Measurements from ENCODE around the gene CDK14. TPM values are rescaled to one million over a fixed set of nuclear protein-coding genes. Genes with fewer than 3 reads are reported as not detected.
"Not testable (repeated sequence)": the region's sequence is repeated elsewhere in the genome, so short reads cannot be mapped to it uniquely, and the experiment has no call there.

CDK14 gene
- total RNA-seq, 1 donor from 2014 or later, result 23.5 TPM

DNA sequence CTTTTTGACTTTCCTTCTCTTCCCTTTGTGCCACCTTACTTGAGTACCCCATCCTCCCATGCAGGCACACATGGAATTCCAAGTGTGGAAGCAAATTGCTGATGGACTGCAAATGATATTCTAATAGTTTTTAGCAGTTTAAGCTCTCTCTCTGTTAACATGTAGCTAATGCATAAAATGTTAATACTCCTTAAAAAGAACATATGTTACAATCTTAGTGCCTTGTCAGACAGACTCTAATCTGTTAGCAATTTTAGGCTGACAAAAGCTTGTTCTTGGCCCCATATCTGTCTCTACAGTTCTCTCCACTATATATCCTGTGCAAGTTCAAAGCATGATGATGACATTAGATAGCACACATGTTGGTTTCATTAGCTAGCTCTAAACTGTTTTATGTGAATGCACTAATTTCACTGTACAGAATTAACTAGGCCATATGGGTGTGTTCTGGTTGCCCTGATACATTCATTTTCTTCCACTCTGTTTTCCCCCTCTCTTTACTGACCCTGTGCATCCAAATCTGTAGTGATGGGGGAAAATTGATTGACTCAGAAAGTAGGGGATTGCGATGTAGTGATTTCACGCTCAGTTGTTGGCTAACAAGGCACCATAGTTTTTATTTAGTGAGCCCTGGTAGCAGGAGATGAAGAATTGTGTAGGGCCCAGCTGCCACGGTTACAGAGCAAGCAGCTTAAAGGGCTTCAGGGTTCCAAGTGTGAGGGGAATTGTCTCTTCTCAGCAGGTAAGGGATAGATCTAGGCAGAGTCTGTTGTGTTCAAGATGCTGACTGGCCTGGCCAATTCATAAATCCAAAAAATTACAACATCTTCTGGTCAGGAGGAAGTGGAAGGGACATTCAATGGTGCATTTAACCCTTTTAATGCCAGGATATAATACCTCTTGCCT lies 553.5 kb downstream of the CDK14 start:
- no peak for DNase-seq (ENCODE audit: low spot score)

DNA sequence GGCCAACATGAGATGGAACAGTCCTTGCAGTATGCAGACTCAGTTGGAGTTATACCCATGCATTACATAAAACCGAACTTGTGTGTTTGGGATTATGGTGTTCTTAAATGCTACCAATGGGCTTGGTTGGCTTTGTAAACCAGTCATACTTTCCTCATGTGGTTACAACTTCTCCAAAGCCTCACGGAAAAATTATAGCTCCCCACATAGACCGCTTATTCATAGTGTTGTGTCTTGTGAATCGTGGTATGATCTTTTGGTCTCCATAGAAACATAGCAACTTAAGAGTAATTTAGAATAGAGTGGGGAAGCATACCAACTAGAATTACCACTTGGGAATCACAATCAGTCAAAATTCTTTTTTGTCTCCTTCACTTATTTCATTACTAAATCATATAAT lies 555.8 kb downstream of the CDK14 start:
- DNase-seq (ENCODE audit: low spot score), result no peak

DNA sequence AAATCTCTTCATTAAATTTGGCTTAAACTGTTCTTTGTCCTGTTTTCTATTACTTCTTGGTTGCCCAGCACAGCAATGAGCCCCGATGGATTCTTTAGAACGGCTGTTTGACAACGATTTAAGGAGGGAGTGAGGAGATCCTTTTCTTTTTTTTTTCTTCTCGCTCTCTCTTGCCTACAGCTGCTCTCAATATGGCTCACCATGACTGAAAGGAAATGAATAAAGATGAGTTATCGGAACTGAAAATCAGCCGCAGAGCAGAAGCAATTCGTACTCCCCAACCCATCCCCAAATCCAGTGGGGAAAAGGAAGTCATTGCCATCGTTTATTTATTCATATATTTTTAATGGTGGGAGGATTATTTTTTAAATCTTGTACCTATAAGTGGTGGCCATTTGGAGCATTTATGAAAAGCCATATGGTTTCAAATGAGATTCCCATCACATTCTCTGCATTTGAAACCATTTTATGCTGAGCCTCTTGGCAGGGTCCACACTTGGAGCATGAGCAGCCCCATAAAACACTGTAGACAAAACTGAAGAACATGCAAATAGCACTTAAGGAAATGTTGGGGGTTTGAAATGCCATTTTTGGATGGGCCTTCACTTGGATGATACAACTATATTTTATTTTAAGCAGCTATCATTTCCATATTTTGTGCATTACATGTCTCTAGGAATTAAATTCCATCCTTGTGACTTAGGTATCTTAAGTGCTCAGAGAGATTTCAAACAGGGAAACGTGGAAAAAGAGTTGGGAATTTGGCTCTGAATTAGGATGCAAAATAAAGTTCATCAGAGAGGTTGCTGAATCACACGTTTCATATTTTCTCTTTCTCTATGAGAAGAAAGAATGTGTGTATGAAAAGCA lies 560.4 kb downstream of the CDK14 start:
- no peak for DNase-seq (ENCODE audit: low spot score)

DNA sequence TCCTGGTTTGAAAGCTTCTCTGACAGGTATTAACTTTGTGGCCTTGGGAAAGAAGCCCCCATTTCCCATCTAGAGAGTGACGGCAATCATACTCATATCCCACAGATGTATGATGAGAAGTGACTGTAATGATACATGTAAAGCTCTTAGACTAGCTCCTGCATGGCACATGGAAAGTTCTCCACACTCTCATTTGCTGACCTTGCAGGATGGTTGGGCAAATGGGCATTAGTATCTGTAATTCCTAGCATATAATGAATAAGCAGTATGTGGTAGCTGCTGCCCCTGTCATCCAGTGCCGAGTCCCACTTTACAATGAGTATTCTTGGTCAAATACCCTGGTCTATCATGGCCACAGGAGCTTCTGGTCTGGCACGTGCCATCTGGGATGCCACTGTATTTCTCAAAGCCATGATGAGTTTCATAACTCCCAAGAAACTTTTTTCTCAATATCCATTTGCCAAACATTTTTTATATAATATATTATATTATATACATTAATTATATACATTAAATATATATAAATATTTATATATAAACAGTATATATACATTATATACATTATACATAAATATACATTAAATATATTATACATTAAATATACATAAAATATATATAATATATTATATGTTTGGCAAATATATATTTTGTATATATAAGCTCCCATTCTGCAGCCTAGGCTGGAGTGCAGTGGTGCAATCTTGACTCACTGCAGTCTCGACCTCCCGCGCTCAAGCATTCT lies 561.6 kb downstream of the CDK14 start:
- DNase-seq (ENCODE audit: low spot score), result no peak

DNA sequence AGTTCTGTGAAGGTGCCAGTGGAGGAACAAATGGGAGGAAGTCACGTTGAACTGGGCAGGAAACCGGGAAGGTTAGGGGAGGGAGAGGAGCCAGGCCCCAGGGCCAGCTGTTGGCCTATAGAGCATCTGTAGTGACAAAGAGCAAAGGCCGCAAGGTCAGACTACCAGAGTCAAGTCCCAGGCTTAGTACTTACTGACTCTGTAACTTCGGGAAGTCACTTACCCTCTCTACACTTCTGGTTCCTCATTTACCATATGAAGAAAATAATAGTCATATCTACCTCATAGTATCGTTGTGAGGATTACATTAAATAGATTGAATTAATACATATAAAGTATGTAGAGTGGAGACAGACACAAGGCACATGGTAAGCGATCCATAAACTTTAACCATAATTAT lies 566.3 kb downstream of the CDK14 start:
- no peak for DNase-seq (ENCODE audit: low spot score)

DNA sequence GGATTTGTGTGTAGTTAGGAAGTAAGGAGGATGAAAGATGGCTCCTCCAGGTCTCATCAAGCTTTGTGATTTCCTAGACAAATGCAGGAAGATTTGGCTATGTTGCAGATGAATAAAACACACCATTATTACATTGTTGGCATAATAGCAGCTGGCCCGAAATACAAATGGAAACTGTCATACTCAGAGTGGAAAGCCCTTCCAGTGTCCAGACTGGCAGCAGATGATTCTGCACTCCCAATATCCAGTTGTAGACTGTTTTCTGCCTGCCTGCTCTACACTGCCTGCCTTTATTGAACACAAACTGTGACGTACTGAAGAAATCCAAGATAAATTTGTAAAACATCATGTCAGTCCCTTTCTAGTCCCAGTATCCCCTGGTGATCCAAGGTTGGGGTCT lies 568.4 kb downstream of the CDK14 start:
- DNase-seq (ENCODE audit: low spot score), result no peak

DNA sequence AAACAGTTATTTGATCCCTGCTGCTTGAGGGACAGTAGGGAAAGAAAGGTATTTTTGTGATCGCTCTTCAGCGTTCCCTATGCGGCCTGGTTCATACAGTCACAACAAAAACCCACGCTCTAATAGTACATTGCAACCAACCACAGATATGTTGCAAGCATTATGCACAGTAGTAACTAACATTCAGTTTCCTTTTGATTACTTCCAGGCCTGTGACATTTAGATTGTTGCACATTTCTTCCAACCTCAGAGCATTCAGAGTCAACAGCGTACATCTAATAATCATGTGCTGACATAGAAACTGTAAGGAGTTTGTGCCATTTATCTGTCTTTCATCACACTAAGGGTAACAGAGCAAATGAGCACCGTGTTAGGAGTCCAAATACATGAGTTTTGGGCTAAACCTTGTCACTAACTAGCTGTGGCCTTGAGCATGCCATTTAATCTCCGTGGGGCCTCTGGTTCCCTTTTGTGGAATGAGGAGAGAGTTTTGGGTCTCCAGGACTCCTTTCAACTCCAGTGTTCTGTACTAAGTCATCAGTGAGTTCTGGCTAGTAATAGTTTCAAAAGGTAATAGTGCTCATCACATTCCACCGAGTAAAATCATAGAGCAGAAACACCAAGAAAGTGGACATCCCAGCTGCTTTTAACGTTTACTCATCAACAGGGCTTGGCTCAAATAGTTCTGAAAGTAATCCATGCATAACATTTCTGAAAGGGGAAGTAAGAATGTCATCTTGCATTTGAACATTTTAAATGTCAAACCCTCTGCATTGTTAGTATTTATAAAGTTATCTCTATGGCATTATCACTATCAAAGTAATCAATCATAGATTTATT lies 569.1 kb downstream of the CDK14 start:
- no peak for DNase-seq (ENCODE audit: low spot score)

DNA sequence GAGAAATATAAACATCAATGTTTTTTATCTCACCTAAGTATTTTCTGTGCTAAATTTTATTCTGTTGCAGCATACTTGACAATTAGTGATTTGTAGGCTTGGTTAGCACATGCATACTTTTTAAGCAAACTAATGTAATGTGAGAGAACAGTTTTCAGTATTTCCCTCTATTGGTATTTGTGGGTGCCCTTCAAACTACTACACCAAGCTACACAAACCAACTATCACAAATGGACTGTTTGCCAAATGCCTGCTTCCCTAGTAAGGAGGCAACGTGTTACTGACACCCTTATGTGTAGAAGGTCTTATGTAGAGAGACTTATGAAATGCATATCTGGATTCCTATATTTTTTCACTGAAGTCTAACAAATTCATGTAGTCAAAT lies 569.7 kb downstream of the CDK14 start:
- DNase-seq (ENCODE audit: low spot score), result no peak

DNA sequence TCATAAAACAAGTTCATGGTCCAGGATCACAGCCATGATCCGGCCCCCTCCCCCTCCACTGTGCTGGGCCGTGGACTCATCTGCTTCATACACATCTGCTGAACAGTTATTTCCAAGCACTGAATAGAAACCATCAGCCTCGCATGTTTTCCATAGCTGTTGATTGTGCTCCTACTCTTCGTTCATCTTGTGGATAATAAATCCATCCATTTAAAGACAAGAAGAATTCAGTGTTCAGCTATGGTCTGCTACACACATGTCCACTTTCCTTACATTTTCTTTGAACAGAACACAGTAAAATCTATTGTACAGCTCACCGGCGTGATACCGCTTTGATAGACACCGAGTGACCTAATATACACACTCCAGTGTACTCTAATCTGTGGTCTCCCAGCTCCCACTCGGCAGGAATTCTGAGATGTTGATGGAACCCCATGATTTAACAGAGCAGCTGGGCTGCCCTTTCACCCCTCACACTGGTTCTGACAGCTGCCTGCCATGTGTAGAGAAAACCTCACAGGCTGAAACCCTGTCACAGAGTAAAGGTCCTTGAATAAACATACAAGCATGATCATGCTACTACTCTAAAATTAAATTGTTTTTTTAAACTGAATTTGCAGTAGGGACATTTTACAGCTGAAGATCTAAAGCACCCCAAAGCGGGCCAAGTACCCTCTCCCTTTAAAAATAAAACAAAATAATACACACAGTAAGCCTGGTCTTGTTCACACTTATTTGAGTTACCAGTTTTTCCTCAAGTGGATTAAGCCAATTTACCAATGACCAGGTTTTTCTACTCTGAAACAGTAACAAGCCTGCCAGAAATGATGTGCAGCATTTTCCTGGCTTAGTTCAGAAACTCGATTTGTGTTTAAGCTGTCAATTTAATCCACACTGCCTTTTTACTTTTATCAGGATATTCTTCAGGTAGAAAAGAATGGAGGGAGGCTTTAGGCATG lies 573.0 kb downstream of the CDK14 start:
- no peak for DNase-seq (ENCODE audit: low spot score)

DNA sequence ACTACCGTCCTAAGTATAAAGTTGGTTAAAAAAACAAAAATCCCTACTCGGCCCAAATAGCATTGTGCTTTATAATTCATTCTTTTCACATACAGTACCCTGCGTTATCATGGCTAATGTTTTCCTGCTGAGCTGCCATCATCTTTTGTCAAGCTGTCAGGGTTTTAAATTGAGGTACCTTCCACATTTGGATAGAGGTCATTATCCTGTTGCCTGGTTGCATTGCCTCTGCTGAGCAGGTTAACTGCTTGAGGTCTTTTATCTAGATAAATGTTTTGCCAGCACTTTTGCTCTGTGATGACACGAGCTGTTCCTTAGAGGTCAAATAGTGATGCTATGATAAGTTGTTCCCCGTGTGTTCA lies 573.7 kb downstream of the CDK14 start:
- DNase-seq (ENCODE audit: low spot score), result no peak

DNA sequence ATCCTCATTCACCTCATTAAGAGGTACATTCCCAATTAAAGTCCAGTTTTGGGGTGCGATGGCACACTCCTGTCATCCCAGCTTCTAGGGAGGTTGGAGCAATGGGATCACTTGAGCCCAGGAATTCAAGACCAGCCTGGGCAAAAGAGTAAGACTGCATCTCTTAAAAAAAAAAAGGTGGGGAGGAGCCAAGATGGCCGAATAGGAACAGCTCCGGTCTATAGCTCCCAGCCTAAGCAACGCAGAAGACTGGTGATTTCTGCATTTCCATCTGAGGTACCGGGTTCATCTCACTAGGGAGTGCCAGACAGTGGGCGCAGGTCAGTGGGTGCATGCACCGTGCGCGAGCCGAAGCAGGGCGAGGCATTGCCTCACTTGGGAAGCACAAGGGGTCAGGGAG lies 577.1 kb downstream of the CDK14 start:
- DNase-seq (ENCODE audit: low spot score), result not testable (repeated sequence)

DNA sequence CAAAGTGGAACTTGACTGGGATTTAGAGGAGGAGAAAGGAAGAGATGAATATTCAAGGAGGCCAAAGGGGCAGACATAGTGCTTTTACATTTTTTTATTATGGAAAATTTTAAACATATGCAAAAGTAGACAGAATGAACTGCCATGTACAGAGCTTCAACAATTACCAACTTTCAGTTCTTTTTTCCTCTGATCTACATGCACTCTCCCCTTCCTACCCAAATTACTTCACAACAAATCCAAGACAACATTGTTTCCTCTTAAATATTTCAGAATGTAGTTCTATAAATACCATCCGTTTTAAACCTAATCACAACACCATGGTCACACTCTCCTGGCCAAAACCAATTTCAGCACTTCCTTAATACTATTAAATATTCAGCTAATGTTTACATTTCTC lies 584.6 kb downstream of the CDK14 start:
- DNase-seq (ENCODE audit: low spot score), result no peak

DNA sequence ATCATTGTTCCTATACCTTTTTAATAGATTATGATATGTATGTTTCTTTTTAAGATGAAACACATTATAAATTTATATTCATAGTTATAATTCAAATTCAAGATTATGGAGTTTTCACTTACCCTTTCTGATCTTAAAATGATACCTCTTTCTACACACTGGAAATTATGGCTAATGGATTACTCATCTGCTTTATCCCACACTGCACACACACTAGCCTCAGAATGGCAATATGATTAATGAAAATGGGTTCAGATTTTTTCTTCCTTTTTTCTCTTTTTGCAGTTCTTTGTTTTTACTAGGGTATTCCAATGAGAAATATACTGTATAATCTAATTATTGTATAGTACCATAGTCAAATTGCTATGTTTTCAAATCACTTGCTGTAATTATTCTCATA lies 585.8 kb downstream of the CDK14 start:
- DNase-seq (ENCODE audit: low spot score), result no peak

DNA sequence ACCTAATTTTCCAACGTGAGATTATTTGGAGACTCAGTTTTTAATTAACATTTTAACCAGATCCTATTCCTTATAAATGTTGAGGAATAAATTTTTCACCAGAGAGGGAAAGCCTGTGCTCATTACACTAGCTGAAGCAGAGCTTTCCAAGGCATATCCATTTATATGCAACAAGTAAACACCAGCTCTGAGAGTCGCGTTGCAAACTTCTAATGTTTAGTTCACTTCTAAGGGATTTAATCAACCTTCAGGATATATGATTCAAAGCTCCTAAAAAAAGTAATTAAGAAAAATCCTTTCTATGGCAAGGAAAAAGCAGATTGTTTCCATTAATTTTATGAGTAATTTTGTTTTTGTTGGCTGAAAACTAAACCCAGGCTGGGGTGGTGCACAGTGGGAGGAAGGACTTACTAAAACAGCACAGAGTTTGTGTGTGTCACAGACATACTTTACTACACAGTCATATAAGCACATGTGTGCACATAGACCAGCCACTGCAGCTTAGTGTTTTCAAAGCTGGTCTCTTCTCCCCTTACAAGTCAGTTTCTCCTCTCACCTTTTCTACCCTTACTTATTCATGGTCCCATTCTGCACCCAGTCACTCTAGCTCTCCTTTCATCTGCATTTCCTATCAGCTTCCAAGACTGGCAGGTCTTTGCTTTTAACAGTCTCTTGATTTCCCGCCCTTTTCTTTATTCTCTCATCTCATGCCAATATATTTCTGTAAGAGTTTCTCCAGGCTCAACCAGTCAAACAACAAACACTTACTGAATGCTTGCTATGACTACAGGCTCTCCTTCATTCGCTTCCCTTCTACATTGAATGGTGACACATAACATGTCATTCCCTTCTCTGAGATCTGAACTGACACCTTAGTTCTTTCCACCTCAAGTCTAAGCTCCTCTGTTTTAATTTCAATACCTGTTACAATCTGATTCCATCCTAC lies 587.0 kb downstream of the CDK14 start:
- no peak for DNase-seq (ENCODE audit: low spot score)

DNA sequence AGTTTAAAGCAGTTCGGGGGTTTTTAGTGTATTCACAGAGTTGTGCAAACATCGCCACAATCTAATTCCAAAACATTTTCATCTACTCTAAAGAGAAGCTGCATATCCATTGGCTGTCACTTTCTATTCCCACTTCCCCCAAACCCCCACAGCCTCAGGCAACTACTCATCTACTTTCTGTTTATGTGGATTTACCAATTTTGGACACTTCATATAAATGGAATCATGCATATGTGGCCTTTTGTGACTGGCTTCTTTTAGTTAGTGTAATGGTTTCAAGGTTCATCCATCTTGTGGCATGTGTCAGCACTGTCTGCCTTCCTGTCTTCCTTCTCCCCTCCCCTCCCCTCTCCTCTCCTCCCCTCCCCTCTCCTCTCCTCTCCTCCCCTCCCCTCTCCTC lies 589.6 kb downstream of the CDK14 start:
- no peak for DNase-seq (ENCODE audit: low spot score)

DNA sequence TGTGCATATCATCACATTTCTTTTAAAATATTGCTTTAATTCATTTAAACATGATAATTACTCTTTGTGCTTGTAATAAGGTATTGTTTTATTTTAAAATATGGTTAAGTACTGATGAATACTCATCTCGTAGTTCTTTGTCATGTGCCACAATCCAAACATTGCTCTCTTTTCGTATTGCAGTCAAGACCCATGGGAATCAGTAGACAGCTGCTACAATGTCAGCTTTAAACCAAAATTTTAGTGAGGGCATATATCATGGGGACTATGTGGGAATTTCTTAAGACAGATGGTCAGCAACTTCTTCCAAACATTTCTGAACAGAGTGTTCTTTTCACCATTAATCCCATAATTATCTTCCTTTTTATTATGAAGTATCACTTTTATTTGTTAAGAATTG lies 590.9 kb downstream of the CDK14 start:
- no peak for DNase-seq (ENCODE audit: low spot score)

DNA sequence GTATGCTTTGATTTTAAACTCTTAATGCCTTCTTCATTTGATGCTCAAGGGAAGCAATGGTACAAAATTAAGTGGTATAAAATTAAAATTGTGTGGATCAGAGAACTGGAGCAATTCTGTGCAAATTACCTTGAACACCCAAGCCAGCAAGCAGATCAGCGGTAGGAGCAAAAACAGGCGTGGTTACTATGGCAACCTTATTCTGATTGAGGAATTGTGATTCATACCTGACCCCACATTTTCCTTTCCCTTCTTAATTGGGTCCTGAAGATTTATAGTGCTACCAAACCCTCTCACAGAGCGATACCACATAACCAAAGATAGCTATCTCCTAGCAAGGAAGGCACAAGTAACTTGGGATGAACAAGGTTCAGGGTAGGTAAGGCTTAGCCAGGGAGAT lies 595.6 kb downstream of the CDK14 start:
- no peak for DNase-seq (ENCODE audit: low spot score)

DNA sequence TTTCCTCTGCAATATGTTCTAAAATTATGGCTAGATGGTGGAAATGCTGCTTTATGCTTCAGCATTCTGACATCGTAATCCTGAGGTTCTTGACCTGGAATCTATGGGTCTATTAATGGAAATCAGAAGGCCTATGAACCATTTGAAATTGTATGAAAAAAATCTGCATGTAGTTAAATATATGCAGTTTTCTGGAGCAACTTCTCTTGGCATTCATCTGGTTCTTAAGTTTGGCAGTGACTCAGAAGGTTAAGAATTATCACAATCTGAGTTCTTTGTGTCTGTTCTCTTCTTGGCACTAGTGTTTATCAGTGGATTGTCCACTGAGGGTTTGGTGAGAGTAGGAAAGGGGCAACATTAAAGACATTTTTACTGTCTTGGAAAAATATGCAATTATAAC lies 597.0 kb downstream of the CDK14 start:
- no peak for DNase-seq (ENCODE audit: low spot score)

DNA sequence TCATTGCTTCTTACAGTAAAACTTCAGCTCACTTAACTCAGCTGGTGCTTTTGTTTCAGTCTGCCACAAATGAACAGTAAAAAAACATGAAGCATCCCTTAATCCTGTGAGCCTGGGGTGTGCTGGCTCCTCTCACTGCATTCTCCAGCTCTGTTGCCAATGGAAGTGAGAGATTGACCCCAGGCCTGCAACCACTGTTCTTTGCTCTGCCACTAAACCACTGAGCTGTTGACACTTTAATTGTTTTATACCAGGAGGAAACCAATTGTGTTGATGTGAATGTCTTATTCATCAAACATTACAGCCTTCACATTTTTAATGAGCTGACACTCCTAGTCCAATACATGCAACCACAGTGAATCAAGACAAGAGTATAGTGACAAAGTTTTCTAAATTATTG lies 598.7 kb downstream of the CDK14 start:
- DNase-seq (ENCODE audit: low spot score), result no peak

Measured in ureter (tissue), 1 donor.